GM21526 (cell line): ENCODE data around the gene CRYGN.

Experiments
- ATAC-seq: cut with Tn5 transposase; IDR thresholded peaks from one replicate; pipeline ENCODE4 v1.9.1; 2021; ENCODE audit warnings: moderate library complexity; ENCODE audit not compliant: unreplicated experiment, low FRiP score

The CRYGN gene

GRCh38 chr7:151460474-151460855 is 20.5 kb upstream of the CRYGN start:
- no peak for ATAC-seq

DNA sequence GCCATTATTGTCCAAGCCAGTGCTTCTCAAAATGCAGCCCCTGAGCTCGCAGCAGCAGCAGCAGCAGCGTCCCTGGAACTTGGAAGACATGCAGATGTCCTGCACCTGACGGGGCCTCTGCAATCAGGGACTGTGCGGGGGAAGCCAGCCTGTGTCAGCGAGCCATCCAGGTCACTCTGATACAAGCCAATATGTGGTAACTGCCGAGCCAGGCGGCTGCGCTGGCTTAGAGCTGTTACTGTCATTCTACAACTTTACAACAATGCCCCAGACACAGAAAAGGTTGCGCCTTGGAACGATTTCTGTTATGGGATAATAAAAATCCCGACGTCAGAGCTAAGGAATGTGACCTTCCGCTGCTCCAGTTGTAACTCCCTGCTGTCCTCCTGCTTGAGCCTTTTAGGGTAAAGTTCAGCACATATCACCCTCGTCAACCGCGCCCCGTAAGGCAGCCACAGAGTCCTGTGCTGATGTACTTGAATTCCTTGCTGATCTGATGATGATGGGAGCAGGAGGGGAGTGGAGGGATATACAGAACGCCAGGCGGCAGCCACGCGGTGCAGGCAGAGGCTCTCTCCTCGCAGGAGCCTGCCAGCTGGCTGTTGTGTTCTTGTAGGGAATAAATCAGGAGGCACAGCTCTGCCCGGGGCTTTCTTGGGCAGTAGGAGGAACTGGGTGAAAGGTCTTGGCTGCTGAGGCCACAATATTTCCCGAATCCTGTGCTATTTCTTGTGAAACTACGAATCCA is 20.0 kb upstream of the CRYGN start:
- ATAC-seq: no peak

DNA sequence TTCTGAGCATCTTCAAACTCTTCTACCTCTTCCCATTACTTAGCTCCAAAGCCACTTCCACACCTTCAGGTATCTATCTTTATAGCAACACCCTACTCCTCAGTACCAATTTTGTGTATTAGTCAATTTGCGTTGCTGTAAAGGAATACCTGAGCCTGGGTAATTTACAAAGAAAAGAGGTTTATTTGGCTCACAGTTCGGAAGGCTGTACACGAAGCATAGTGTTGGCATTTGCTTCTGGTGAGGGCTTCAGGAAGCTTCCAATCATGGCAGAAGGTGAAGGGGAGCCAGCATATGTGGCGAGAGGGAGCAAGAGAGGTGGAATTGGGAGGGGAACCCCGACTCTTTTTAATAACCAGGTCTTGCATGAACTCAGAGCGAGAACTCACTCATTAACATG is 17.6 kb upstream of the CRYGN start:
- no peak for ATAC-seq

DNA sequence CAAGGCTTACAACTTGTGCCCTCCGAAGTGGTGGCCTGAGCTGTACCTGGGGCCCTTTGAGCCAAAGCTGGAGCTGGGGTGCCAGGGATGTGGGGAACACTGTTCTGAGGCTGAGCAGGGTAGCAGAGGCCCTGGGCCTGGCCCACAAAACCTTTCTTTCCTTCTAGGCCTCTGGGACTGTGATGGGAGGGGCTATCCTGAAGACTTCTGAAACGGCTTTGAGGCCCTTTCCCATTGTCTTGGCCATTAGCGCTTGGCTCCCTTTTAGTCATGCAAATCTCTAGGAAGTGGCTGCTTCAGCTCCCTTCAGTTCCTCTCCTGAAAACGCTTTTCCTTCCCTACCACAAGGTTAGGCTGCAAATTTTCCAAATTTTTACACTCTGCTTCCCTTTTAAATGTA is 16.8 kb upstream of the CRYGN start:
- no peak for ATAC-seq

GRCh38 chr7:151456276-151456675 is 16.3 kb upstream of the CRYGN start:
- ATAC-seq: no peak

DNA sequence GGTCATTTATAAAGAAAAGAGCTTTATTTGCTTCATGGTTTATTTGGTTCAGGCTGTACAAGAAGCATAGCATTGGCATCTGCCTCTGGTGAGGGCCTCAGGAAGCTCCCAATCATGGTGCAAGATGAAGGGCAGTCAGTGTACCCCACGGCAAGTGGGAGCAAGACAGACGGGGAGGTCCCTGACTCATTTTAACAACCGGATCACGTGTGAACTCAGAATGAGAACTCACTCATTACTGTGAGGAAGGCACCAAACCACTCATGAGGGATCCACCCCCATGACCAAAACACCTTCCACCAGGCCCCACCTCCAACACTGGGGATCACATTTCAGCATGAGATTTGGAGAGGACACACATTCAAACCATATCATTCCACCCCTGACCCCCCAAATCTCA is 15.7 kb upstream of the CRYGN start:
- no peak for ATAC-seq

GRCh38 chr7:151454932-151455530 is 15.1 kb upstream of the CRYGN start:
- ATAC-seq: no peak

DNA sequence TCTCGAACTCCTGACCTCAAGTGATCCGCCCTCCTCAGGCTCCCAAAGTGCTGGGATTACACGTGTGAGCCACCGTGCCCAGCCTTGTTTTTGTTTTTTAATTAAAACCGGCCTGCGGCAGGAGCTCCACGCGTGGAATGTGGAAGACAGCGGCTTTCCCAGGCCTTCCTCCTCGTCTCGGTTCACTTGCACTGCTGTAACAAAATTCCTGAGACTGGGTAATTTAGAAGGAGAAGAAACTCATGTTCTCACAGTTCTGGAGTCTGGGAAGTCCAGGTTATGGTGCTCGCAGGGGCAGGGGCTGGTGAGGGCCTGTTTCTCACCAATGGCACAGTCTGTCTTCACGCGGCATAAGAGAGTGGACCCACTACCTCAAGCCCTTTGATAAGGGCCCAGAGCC is 14.4 kb upstream of the CRYGN start:
- ATAC-seq: no peak

DNA sequence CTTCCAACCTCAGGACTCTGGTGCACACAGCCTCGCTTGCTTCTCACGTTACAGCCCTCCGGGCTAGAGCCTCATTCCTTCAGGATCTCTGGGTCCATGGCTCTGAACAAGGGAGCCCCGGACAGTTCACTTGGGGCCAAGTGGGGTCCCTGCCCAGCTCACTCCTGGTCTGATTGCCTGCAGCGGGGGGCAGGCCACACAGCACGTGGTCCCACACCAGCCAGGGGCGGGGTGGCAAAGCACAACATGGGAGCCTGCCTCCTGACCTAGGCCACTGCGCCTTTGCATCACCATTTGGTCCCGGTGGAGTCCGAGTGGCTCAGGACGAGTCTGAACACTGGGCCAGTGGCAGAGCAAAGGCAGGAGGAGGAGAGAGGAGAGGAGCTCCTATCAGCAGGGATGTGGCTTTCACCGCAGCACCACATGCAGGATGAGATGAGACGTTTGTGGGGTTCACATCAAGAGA is 13.4 kb upstream of the CRYGN start:
- ATAC-seq: no peak

DNA sequence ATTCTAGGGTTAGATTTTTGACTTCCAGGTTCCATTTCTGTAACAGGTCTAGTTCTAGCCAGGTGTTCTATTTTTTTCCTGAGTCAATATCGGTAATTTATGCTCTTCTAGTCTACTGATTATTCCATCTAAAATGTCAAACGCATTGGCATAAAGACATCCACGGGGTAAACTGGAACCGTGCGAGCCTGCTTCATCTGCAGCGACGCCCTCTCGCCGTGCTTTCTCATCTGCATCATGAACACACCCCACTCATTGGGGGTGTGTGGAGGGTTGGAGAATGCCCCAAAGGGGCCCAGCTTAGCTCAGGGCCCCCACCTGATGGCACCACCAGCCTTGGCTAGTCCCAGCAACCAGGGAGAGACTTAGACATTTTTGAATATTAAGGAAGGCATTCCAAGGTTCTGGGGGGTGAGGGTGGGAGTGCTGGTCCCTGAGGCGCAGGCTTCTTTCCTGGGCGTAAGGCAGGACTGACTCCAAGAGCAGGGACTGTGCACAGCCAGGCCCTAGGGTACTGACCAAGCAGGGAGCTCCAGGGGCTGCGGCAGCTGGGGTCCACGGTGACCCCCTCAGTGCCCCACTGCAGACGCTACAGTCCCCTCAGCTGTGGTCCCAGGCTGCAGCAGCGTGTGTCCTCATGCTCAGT is 12.9 kb upstream of the CRYGN start:
- no peak for ATAC-seq

GRCh38 chr7:151451626-151452571 is 12.0 kb upstream of the CRYGN start:
- no peak for ATAC-seq

DNA sequence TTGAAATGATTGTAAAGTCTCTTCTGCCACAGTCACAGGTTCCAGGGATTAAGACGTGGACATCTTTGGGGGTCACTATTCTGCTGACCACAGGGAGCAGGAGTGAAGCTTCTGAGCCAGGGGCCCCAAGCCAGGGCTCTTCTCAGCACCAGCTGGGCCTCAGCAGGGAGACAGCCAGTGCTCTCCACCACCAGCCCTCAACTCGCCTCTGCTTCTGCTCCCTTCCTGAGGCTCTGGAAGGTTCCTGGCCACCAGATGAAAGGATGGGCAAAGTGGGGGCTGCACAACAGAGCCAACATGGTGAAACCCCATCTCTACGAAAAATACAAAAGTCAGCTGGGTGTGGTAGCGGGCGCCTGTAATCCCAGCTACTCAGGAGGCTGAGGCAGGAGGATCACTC is 11.2 kb upstream of the CRYGN start:
- no peak for ATAC-seq

DNA sequence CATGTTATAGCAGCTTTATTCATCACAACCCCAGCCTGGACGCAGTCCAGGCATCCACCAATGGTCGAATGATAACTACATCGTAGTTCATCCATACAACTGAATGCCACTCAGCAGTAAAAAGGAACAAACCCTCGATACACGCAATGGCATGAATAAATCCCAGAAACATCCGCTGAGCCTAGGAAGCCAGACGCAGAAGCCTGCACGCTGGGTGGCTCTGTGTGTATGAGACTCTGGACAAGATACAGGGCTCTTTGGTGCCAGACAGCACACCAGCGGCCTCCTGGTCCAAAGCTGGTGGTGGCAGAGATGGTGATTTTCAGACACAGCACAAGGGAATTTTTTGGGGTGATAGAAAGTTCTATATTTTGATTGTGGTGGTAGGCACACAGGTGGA is 10.0 kb upstream of the CRYGN start:
- ATAC-seq: no peak

DNA sequence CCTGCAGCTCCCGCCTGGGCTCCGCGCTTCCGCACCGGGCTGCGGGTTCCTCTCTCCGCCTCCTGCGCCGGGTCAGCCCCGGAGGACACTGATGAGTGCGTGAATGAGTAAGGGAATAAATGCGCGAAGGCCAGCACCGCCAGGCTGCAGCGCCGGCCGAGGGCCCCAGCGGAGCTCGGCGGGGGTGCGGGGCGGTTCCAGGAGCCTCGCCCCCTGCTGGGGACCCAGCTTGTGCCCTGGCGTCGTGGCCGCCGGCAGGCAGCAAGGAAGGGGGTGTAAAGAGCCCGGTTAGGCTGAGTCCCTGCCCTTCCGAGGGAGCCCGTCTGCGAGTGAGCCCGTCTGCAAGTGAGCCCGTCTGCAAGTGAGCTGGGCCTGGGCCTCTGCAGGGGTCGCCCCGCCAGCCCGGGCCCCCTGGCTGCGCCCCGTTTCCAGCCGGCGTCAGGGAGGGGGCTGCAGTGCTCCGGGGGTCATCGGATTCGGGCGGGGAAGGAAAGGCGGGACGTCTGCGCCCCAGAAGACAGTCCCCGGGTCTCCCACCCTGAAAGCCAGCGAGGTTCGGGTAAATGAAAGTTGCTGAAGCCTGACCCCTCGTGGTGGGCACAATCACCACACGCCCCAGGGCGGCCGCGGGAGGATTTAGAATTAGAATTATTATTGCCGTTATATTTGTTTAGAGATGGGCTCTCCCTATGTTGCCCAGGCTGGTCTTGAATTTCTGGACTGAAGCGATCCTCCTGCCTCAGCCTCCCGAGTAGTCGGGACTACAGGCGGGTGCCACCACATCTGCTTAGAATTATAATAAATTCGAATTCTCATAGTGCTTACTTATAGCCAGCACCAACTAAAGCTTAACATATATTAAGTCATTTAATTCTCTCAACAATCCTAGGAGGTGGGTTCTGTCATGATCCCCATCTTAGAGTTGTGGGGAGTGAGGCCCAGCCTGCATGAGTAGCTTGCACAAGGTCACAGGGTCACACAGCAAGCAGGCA is 8.6 kb upstream of the CRYGN start:
- ATAC-seq: no peak

GRCh38 chr7:151447901-151448260 is 7.9 kb upstream of the CRYGN start:
- no peak for ATAC-seq

GRCh38 chr7:151447312-151447711 is 7.4 kb upstream of the CRYGN start:
- no peak for ATAC-seq

GRCh38 chr7:151446412-151446811 is 6.5 kb upstream of the CRYGN start:
- ATAC-seq: no peak

DNA sequence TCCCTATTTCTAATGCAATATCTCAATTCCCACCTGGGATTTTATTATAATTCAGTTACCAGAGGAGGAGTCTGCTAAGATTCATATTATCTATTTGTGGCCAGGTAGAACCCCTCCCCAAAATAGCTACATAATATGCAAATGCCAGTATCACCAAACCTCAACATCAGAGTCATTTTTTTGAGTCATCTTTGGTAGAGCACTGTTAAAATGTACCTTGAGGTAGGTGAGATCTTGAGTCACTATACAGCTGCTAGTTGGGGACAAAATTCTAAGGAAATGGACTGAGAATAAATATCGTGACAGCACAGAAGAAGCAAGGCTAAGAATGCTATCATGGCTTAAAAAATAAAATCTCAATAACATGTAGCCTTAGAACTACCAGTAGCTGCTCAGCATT is 4.7 kb upstream of the CRYGN start:
- ATAC-seq: no peak

DNA sequence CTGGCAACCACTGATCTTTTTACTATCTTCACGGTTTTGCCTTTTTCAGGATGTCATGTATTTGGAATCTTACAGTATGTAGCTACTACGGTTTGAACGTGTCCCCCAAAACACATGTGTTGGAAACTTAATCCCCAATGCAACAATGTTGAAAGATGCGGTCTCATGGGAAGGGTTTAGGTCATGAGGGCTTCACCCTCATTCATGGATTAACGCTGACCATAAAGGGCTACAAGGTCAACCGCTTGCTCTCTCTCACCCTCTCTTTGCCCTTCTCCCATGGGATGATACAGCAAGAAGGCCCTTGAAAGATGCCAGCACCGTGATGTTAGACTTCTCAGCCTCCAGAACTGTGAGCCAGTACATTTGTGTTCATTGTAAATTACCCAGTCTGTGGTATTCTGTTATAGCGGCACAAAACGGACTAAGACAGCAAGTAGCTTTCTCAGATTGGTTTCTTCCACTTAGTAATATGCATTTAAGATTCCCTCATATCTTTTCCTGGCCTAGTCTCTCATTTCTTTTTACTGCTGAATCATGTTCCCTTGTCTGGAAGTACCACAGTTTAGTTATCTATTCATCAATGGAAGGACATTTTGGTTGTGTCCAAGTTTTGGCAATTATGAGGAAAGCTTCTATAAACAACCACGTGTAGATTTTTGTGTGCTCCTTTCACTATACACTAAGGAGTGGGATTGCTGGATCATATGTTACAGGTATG is 3.0 kb upstream of the CRYGN start:
- no peak for ATAC-seq
